SK-N-SH (cell line): Measurements from ENCODE around the gene SLC25A41. TPM values are rescaled to one million over a fixed set of nuclear protein-coding genes. Genes with fewer than 3 reads are reported as not detected.

ENCODE experiments used
- CTCF ChIA-PET: fragments of 300-600, 350-600 bp; formaldehyde crosslinking; extraction: SDS; loops from one replicate; lab custom pipeline; 2021; lab: Yijun Ruan, JAX
- POLR2A ChIA-PET: fragments of 350-600 bp; sonication (Branson Sonifier 250); formaldehyde crosslinking; extraction: SDS; loops from one replicate; lab custom pipeline; 2020; ENCODE audit warnings: antibody characterized with exemption, inconsistent platforms; lab: Yijun Ruan, JAX
- DNase-seq: peaks from one replicate; pipeline ENCODE4 v3.0.0; 2012
- H2AFZ ChIP-seq: fragments of 200-600 bp; sonication (generic); 2 replicates; pipeline ENCODE4 v1.8.1; 2016; ENCODE audit warnings: antibody characterized with exemption, mild to moderate bottlenecking, low read depth
- H3F3A ChIP-seq: fragments of 200-600 bp; sonication (generic); replicated peaks from 2 replicates; pipeline ENCODE3; 2016; ENCODE audit warnings: antibody characterized with exemption, mild to moderate bottlenecking; ENCODE audit not compliant: insufficient read depth
- H3K27ac ChIP-seq, 2 experiments: fragments of 200-500 bp in 1 of 2; fragments of 200-600 bp in 1 of 2; sonication (Bioruptor generic) in 1 of 2; sonication (generic), shearing (Covaris generic) in 1 of 2; 2 replicates each; pipeline versions ENCODE4 v1.5.1 to v1.6.1; 2014 to 2016; ENCODE audit warnings: low read depth in 2 of 2, inconsistent platforms in 1 of 2, low read length in 1 of 2, mild to moderate bottlenecking in 1 of 2, mixed read lengths in 1 of 2
- H3K27me3 ChIP-seq: fragments of 200-600 bp; sonication (generic), shearing (Covaris generic); 2 replicates; pipeline ENCODE4 v1.6.1; 2016; ENCODE audit warnings: mixed run types; ENCODE audit not compliant: insufficient read depth
- H3K36me3 ChIP-seq, 2 experiments: fragments of 200-500 bp in 1 of 2; fragments of 200-600 bp in 1 of 2; sonication (Bioruptor generic) in 1 of 2; sonication (generic) in 1 of 2; replicated peaks in 1 of 2; 2 replicates each; pipeline versions ENCODE3 to v1.5.1; 2014 to 2016; ENCODE audit warnings: low read length in 1 of 2, mild to moderate bottlenecking in 1 of 2; ENCODE audit not compliant: insufficient read depth in 2 of 2, control insufficient read depth in 1 of 2
- H3K4me1 ChIP-seq, 2 experiments: fragments of 200-500 bp in 1 of 2; fragments of 200-600 bp in 1 of 2; sonication (Bioruptor generic) in 1 of 2; sonication (generic), shearing (Covaris generic) in 1 of 2; 2 replicates each; pipeline versions ENCODE4 v1.5.1 to v1.6.1; 2014 to 2016; ENCODE audit warnings: low read depth in 1 of 2, low read length in 1 of 2, mixed run types in 1 of 2; ENCODE audit not compliant: insufficient read depth in 2 of 2, control insufficient read depth in 1 of 2
- H3K4me2 ChIP-seq: fragments of 200-600 bp; sonication (generic), shearing (Covaris generic); 2 replicates; pipeline ENCODE4 v1.6.1; 2017; ENCODE audit warnings: mixed run types
- H3K4me3 ChIP-seq, 2 experiments: fragments of 200-500 bp in 1 of 2; fragments of 200-600 bp in 1 of 2; sonication (Bioruptor generic) in 1 of 2; sonication (generic), shearing (Covaris generic) in 1 of 2; 2 replicates each; pipeline versions ENCODE4 v1.5.1 to v1.8.1; 2014 to 2016; ENCODE audit warnings: low read depth in 2 of 2, inconsistent platforms in 1 of 2, low read length in 1 of 2, mild to moderate bottlenecking in 1 of 2, mixed read lengths in 1 of 2, moderate library complexity in 1 of 2
- H3K79me2 ChIP-seq: fragments of 200-600 bp; sonication (generic); 2 replicates; pipeline ENCODE4 v1.8.1; 2017; ENCODE audit warnings: mild to moderate bottlenecking; ENCODE audit not compliant: insufficient read depth
- H3K9ac ChIP-seq: fragments of 200-600 bp; sonication (generic); 2 replicates; pipeline ENCODE4 v1.6.1; 2017; ENCODE audit warnings: mixed run types
- H3K9me2 ChIP-seq: fragments of 200-600 bp; sonication (generic); 2 replicates; pipeline ENCODE4 v1.6.1; 2017; ENCODE audit warnings: mixed run types
- H3K9me3 ChIP-seq: fragments of 200-600 bp; sonication (generic); 2 replicates; pipeline ENCODE4 v1.6.1; 2017; ENCODE audit warnings: mixed run types, mild to moderate bottlenecking, moderate library complexity
- H4K20me1 ChIP-seq: fragments of 200-600 bp; sonication (generic); 2 replicates; pipeline ENCODE4 v1.6.1; 2017; ENCODE audit warnings: mild to moderate bottlenecking, mixed run types; ENCODE audit not compliant: insufficient read depth
- EP300 ChIP-seq, 2 experiments: IDR thresholded peaks; 2 replicates each; pipeline versions ENCODE4 v1.4.0 to v1.6.1; 2012; ENCODE audit warnings: borderline replicate concordance in 1 of 2, low read depth in 1 of 2, low read length in 1 of 2
- FOSL2 ChIP-seq: IDR thresholded peaks from 2 replicates; pipeline ENCODE4 v1.4.0; 2012; ENCODE audit warnings: low read depth, mild to moderate bottlenecking, moderate library complexity, borderline replicate concordance
- FOXJ3 ChIP-seq: sonication (generic); formaldehyde crosslinking; IDR thresholded peaks from 2 replicates; pipeline ENCODE4 v1.5.1; 2020; ENCODE audit warnings: mild to moderate bottlenecking, missing genetic modification reagents
- FOXM1 ChIP-seq: IDR thresholded peaks from 2 replicates; pipeline ENCODE4 v1.4.0; 2012; ENCODE audit warnings: low read depth, mild to moderate bottlenecking
- GATA2 ChIP-seq: sonication (generic); formaldehyde crosslinking; IDR thresholded peaks from 2 replicates; pipeline ENCODE4 v1.5.0; 2020; ENCODE audit warnings: mild to moderate bottlenecking, missing genetic modification reagents
- IRF3 ChIP-seq: fragments of 150-350 bp; IDR thresholded peaks from 2 replicates; pipeline ENCODE4 v1.6.1; 2016; ENCODE audit warnings: mild to moderate bottlenecking, low read depth, low read length
- NFIC ChIP-seq: IDR thresholded peaks from 2 replicates; pipeline ENCODE4 v1.4.0; 2012; ENCODE audit warnings: borderline replicate concordance
- NRF1 ChIP-seq: IDR thresholded peaks from 2 replicates; pipeline ENCODE4 v1.6.1; 2012; ENCODE audit warnings: low read depth, mild to moderate bottlenecking, low read length
- PBX3 ChIP-seq: IDR thresholded peaks from 2 replicates; pipeline ENCODE4; 2012
- POLR2AphosphoS5 ChIP-seq: IDR thresholded peaks from 2 replicates; pipeline ENCODE4 v1.6.1; 2012; ENCODE audit warnings: low read depth, low read length
- RAD21 ChIP-seq: IDR thresholded peaks from 2 replicates; pipeline ENCODE4 v1.6.1; 2012; ENCODE audit warnings: mild to moderate bottlenecking, low read length
- REST ChIP-seq: IDR thresholded peaks from 2 replicates; pipeline ENCODE4 v1.6.1; 2012; ENCODE audit warnings: mild to moderate bottlenecking, low read depth, low read length, moderate library complexity
- RFX5 ChIP-seq: IDR thresholded peaks from 2 replicates; pipeline ENCODE4 v1.6.1; 2012; ENCODE audit warnings: mild to moderate bottlenecking, improper control_type of control experiment, low read length
- SIN3A ChIP-seq: IDR thresholded peaks from 2 replicates; pipeline ENCODE4 v1.6.1; 2012; ENCODE audit warnings: low read depth, mild to moderate bottlenecking, low read length, moderate library complexity, borderline replicate concordance
- TAF1 ChIP-seq: IDR thresholded peaks from 2 replicates; pipeline ENCODE4 v1.6.1; 2012; ENCODE audit warnings: low read depth, mild to moderate bottlenecking, low read length, moderate library complexity, borderline replicate concordance
- TEAD4 ChIP-seq: IDR thresholded peaks from 2 replicates; pipeline ENCODE4 v1.4.0; 2012; ENCODE audit warnings: mild to moderate bottlenecking, borderline replicate concordance; ENCODE audit not compliant: insufficient read depth
- USF1 ChIP-seq: IDR thresholded peaks from 2 replicates; pipeline ENCODE4 v1.4.0; 2012; ENCODE audit warnings: low read depth, borderline replicate concordance
- YY1 ChIP-seq: IDR thresholded peaks from 2 replicates; pipeline ENCODE4 v1.4.0; 2012; ENCODE audit warnings: low read depth, mild to moderate bottlenecking
- ZBTB33 ChIP-seq: IDR thresholded peaks from 2 replicates; pipeline ENCODE4 v1.4.0; 2012; ENCODE audit warnings: low read depth, borderline replicate concordance
- WGBS: methylation state at CpG from one replicate; pipeline ENCODE4 v1.1.6; 2017; ENCODE audit warnings: low lambda C conversion rate; 5-methylcytosine and 5-hydroxymethylcytosine counted together
- polyA plus RNA-seq, 3 experiments: library from polyadenylated mRNA; depleted of rRNA; stranded (reverse); fragments of >200 nt; gene quantifications; 2 replicates each; pipeline ENCODE4 v1.2.3, GENCODE V29; 2012

The SLC25A41 gene
- polyA plus RNA-seq, 1 of the 3 experiments (the other 2 are of a cell fraction), result 0.12 TPM

GRCh38 chr19:6394831-6395230 lies 38.7 kb downstream of the SLC25A41 start:
- Histone ChIP-seq H3K9ac (no peak overlapping the region), H3K9me3 (no peaks in the 10 kb centered on the region), H3K4me1 (peaks cover 5 to 11% of the 10 kb centered on the region in 2 experiments; a peak in 2 of 4 replicates), H3K4me3 (no peak overlapping the region), H3K4me2 (no peak overlapping the region), H3K79me2 (peaks cover 32% of the 10 kb centered on the region), H3K36me3 (peaks cover 7 to 11% of the 10 kb centered on the region in 2 experiments), H4K20me1 (no peaks in the 10 kb centered on the region), H3K27me3 (no peaks in the 10 kb centered on the region), H3K9me2 (no peaks in the 10 kb centered on the region), H3F3A (no peaks in the 10 kb centered on the region), H3K27ac (no peak overlapping the region), H2AFZ (no peak overlapping the region)
- ChIA-PET POLR2A (no interaction called here), CTCF (interaction anchor here (2.2 kb wide), 1 partner anchor 347 kb away, joined by 8 read pairs; no protein-coding TSS in a partner anchor)
- no peak for DNase-seq
- WGBS, result 97% methylated on average over 3 of the region's 3 CpGs
- TF ChIP-seq YY1 (no peak), GATA2 (no peak), EP300 (IDR thresholded peaks at IDR 0.05; ENCODE audit: borderline replicate concordance in 1 of 2, low read depth in 1 of 2, low read length in 1 of 2) (no peak), FOXJ3 (CRISPR knock-in tag) (no peak), NFIC (no peak), RFX5 (no peak), TEAD4 (no peak), USF1 (no peak), ZBTB33 (no peak), FOXM1 (no peak)

GRCh38 chr19:6393983-6394412 lies 39.6 kb downstream of the SLC25A41 start:
- H3F3A ChIP-seq, result no peaks in the 10 kb centered on the region
- H2AFZ ChIP-seq, result peak overlapping the region; percentile 92
- H4K20me1 ChIP-seq, result no peaks in the 10 kb centered on the region
- DNase-seq, result no peak
- H3K36me3 ChIP-seq, result peaks cover 11 to 15% of the 10 kb centered on the region in 2 experiments
- WGBS, result 31% methylated on average over 14 of the region's 14 CpGs
- CTCF ChIA-PET, result interaction anchor here (1.5 to 2.2 kb wide), 3 partner anchors 17 to 346 kb away, joined by 3 to 8 read pairs (median 3); partner anchors contain the start of gene ALKBH7
- H3K4me1 ChIP-seq, result peaks cover 5 to 11% of the 10 kb centered on the region in 2 experiments; a peak in 2 of 4 replicates
- peak overlapping the region; percentile 94 for H3K27ac ChIP-seq
- peak overlapping the region; percentile 84 to 89 for H3K4me3 ChIP-seq
- no peaks in the 10 kb centered on the region for H3K9me3 ChIP-seq
- no peaks in the 10 kb centered on the region for H3K9me2 ChIP-seq
- H3K27me3 ChIP-seq, result no peaks in the 10 kb centered on the region
- POLR2A ChIA-PET, result interaction anchor here (1.5 kb wide), 1 partner anchor 18 kb away, joined by 3 read pairs; no protein-coding TSS in a partner anchor
- peak overlapping the region; percentile 94 for H3K4me2 ChIP-seq
- peak overlapping the region; percentile 85 for H3K9ac ChIP-seq
- H3K79me2 ChIP-seq, result peaks cover 38% of the 10 kb centered on the region
- no peak for TF ChIP-seq IRF3
- no peak for TF ChIP-seq FOSL2
- TF ChIP-seq SIN3A, result no peak
- no peak for TF ChIP-seq FOXJ3 (CRISPR knock-in tag)
- TF ChIP-seq NRF1, result peak; percentile 82
- TF ChIP-seq POLR2AphosphoS5, result no peak
- 0 out of 2 replicates have a peak, but pooled peaks have one; percentile 25 for TF ChIP-seq TAF1
- TF ChIP-seq RAD21, result no peak
- no peak for TF ChIP-seq REST
- no peak for TF ChIP-seq PBX3
